ENCODE measurements around the gene PCBP3.

GRCh38 chr21:45726438-45726837, 82.9 kb downstream of the PCBP3 start:
- TF ChIP-seq CTCF (IDR thresholded peaks at IDR 0.05; ENCODE audit: extremely low read depth in 1 of 2, insufficient read depth in 1 of 2, low read depth in 1 of 2, low read length in 2 of 2), result no peak
- TF ChIP-seq POLR2AphosphoS5 (IDR thresholded peaks at IDR 0.05; ENCODE audit: insufficient read depth, low read depth, low read length), result no peak

All from endothelial cell of umbilical vein (primary cell).